ENCODE results near the gene CLNK. TPM values are rescaled to one million over a fixed set of nuclear protein-coding genes. Genes with fewer than 3 reads are reported as not detected.
"Not testable (repeated sequence)": the region's sequence is repeated elsewhere in the genome, so short reads cannot be mapped to it uniquely, and the experiment has no call there.

The CLNK gene
- total RNA-seq, 2 experiments from 2014 or later = 0.10 TPM; not detected in 1

DNA sequence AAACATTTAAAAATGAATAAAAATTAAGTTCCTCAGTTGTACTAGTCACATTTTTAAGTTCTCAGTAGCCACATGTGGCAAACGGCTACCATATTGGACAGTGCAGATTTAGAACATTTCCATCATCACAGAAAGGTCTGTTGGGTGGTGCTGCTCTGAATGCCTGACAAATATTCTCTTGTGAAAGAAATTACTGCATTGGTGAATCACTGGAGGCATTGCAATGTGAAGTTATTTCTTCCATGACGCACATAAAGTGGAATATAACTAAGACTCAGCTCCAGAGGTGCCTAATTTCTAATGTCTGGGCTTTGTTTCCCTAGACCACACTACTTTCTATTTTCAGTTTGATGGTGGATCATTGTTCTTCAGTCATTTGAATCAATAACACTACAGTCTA lies 44.9 kb downstream of the CLNK start:
- CTCF ChIA-PET = no interaction called here
- H3K4me3 Mint-ChIP-seq = no peak overlapping the region

DNA sequence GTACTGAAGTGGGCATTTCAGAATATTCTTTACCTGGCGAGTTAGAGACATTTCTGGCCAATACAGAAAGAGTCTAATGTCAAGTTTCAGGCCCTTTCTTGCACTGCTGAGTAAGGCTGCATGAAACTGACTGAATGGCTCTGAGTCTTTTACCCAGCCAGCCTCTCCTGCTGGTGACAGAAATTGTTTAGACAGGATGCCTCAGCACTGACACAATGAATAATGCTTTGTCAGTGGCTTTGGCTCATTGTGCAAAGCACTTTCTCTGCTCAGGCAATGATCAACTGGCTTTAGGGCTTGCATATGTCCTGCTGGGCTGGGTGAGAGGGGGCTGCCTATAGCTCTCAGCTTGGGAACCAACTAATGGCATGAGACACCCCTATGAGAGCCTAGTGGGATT lies 45.5 kb downstream of the CLNK start:
- Mint-ChIP-seq H3K4me1 (no peaks in the 10 kb centered on the region), H3K4me3 (no peak overlapping the region), H3K36me3 (ENCODE audit: low read depth) (no peaks in the 10 kb centered on the region), H3K27ac (no peak overlapping the region), H3K27me3 (no peaks in the 10 kb centered on the region), H3K9me3 (no peaks in the 10 kb centered on the region)
- DNase-seq = no peak
- CTCF ChIA-PET = no interaction called here
- POLR2A ChIA-PET = no interaction called here

More for the DNA sequence above, 44.9 kb downstream of the CLNK start:
- Mint-ChIP-seq H3K27me3 (no peaks in the 10 kb centered on the region), H3K9me3 (no peaks in the 10 kb centered on the region), H3K27ac (no peak overlapping the region), H3K4me1 (no peaks in the 10 kb centered on the region), H3K36me3 (ENCODE audit: low read depth) (no peaks in the 10 kb centered on the region)
- no peak for DNase-seq
- POLR2A ChIA-PET = no interaction called here

DNA sequence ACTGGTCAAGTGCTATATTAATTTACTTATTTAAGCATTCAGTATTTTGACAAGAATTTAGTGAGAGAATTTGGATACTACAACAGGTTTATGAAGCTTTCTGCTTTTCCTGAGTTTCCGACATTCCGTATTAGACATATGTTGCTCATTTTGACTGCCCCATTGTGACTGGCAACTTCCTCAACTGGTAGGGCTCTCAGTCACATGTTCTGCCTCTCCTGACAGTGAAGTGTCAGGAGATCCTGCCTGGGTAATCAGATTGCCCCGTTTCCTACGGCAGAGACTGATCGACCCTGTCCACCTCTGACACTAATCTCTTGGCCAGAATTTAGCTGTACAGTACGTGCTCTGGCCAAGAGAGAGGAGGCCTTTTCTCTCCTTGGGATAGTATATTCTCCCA lies 49.5 kb downstream of the CLNK start:
- no peaks in the 10 kb centered on the region for H3K27me3 Mint-ChIP-seq
- no peak for DNase-seq
- ChIA-PET CTCF (no interaction called here), POLR2A (no interaction called here)
- H3K9me3 Mint-ChIP-seq = no peaks in the 10 kb centered on the region
- no peak overlapping the region for H3K4me3 Mint-ChIP-seq
- no peaks in the 10 kb centered on the region for H3K36me3 Mint-ChIP-seq (ENCODE audit: low read depth)
- no peak overlapping the region for H3K27ac Mint-ChIP-seq
- no peaks in the 10 kb centered on the region for H3K4me1 Mint-ChIP-seq

DNA sequence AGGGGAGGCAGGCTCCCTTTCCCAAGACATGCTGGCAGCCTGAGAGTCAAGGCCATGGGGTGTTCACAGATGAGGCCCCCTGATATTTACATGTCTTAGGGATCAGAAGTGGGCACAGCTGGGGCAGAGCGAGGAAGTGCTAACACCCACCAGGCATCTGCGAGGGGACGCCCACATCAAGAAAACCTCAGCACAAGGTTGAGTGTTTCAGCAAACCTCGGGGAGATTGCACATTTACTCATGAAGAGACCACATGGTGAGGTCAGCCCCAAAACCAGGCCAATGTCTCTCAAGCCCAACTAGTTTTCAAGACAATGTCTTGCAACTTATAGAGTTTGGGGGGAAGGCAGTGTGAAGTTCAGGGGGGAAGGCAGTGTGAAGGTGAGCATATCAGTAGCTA lies 55.2 kb downstream of the CLNK start:
- ChIA-PET POLR2A (no interaction called here), CTCF (no interaction called here)
- no peaks in the 10 kb centered on the region for H3K9me3 Mint-ChIP-seq
- no peak for DNase-seq
- no peaks in the 10 kb centered on the region for H3K27me3 Mint-ChIP-seq
- H3K4me3 Mint-ChIP-seq = no peak overlapping the region
- H3K4me1 Mint-ChIP-seq = no peaks in the 10 kb centered on the region
- no peaks in the 10 kb centered on the region for H3K36me3 Mint-ChIP-seq (ENCODE audit: low read depth)
- H3K27ac Mint-ChIP-seq = no peak overlapping the region

DNA sequence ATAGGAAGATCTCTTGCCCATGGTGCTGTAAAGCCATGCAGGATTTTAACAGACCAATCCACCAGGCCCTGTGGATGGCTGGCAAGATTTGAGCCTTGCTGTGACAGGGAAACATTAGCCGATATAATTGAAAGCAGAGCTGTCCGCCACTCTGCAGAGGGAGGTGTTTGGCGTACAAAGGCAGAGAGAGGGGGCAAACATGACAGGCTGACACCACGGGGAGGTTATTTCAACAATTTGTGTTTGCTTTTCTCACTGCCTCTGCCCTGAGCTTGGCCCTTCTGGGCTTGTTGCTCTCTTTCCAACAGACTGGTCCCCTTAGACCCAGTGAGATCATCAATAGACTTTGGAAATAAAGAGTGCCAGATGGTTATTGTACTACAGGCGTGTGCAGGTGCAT lies 59.4 kb downstream of the CLNK start:
- no peaks in the 10 kb centered on the region for H3K4me1 Mint-ChIP-seq
- no peaks in the 10 kb centered on the region for H3K36me3 Mint-ChIP-seq (ENCODE audit: low read depth)
- CTCF ChIA-PET = no interaction called here
- no peak for DNase-seq
- no peaks in the 10 kb centered on the region for H3K27me3 Mint-ChIP-seq
- POLR2A ChIA-PET = no interaction called here
- no peak overlapping the region for H3K27ac Mint-ChIP-seq
- H3K4me3 Mint-ChIP-seq = no peak overlapping the region
- no peaks in the 10 kb centered on the region for H3K9me3 Mint-ChIP-seq

DNA sequence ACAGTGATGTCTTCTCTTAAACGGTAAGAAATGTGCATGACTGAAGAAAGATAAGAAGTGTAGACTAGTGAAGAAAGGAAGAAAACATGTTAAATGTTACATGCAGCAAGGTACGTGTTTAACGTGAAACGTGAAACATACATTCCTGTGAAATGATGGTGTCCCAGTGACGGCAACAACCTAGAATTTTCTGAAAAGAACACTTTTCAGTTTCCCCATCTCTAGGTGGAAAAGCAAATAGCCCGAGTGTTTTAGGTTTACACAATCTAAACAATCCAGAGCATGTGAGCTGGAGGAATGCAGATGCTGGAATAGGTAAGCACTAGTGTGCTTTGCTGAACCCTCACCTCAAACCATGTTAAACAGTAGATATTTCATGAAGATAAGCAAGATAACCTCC lies 60.7 kb downstream of the CLNK start:
- Mint-ChIP-seq H3K4me1 (no peaks in the 10 kb centered on the region), H3K27me3 (no peaks in the 10 kb centered on the region), H3K9me3 (no peaks in the 10 kb centered on the region), H3K36me3 (ENCODE audit: low read depth) (no peaks in the 10 kb centered on the region), H3K27ac (no peak overlapping the region), H3K4me3 (no peak overlapping the region)
- ChIA-PET POLR2A (no interaction called here), CTCF (interaction anchor here (0.7 kb wide), 1 partner anchor 736 kb away, joined by 3 read pairs; no protein-coding TSS in a partner anchor)
- DNase-seq = no peak

DNA sequence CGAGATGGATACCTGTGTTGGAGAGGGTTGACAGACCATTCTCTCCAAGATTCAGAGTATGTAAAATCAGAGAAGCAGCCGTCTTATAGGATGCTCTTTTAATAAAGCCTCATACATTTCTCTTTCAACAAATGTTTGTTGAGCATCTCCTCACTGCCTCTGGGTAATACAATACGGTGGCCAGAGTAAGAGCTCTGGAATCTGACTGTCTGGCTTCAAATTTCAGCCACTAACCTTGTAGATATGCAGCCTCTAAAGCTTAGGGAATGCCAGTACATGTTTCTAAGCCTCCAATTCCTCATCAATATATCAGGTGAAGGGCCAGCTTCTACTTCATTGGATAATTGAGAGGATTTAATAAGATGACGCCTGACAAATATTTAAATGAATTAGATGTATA lies 61.3 kb downstream of the CLNK start:
- Mint-ChIP-seq H3K4me1 (no peaks in the 10 kb centered on the region), H3K27me3 (no peaks in the 10 kb centered on the region), H3K4me3 (no peak overlapping the region), H3K36me3 (ENCODE audit: low read depth) (no peaks in the 10 kb centered on the region), H3K9me3 (no peaks in the 10 kb centered on the region), H3K27ac (no peak overlapping the region)
- ChIA-PET POLR2A (no interaction called here), CTCF (no interaction called here)
- DNase-seq = no peak

DNA sequence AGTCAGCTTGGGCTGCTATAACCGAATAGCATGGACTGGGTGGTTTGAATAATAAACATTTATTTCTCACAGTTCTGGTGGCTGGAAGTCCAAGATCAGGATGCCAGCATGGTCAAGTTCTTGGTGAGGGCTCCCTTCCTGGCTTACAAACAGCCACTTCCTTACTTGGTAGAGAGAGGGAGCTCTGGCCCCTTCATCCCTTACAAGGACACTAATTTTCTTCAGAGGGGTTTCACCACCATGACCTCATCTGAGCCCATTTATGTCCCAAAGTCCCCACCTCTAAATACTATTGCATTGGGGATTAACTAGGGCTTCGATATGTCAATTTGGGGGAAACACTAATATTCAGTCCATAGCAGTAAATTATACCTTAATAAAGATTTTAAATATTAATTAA lies 61.8 kb downstream of the CLNK start:
- Mint-ChIP-seq H3K4me1 (no peaks in the 10 kb centered on the region), H3K27ac (no peak overlapping the region), H3K36me3 (ENCODE audit: low read depth) (no peaks in the 10 kb centered on the region), H3K27me3 (no peaks in the 10 kb centered on the region), H3K9me3 (no peaks in the 10 kb centered on the region), H3K4me3 (no peak overlapping the region)
- DNase-seq = no peak
- POLR2A ChIA-PET = no interaction called here
- CTCF ChIA-PET = no interaction called here

DNA sequence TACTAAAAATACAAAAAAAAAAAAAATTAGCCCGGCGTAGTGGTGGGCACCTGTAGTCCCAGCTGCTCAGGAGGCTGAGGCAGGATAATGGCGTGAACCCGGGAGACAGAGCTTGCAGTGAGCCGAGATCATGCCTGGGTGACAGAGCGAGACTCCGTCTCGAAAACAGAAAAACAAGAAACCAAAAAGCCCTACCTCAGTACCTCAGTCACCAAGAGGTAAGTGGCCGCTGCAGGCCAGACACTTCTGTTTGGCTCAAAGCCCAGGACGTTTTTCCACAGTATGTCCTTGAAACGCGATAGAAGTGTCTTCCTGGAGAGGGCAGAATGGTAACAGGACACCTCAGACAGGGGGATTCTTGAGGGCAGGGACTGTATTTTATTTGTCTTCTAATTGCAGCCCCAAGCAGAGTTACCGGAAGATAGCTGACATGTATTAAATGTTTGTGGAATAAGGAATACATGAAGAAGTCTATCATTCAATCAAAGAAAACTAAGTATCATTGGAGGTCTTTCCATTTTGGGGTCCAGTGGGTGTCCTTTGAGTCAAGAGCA lies 63.6 kb downstream of the CLNK start:
- H3K9me3 Mint-ChIP-seq = no peaks in the 10 kb centered on the region
- no peaks in the 10 kb centered on the region for H3K27me3 Mint-ChIP-seq
- H3K4me1 Mint-ChIP-seq = no peaks in the 10 kb centered on the region
- no peak overlapping the region for H3K4me3 Mint-ChIP-seq
- H3K27ac Mint-ChIP-seq = no peak overlapping the region
- CTCF ChIA-PET = no interaction called here
- POLR2A ChIA-PET = no interaction called here
- DNase-seq = no peak
- H3K36me3 Mint-ChIP-seq (ENCODE audit: low read depth) = no peaks in the 10 kb centered on the region

DNA sequence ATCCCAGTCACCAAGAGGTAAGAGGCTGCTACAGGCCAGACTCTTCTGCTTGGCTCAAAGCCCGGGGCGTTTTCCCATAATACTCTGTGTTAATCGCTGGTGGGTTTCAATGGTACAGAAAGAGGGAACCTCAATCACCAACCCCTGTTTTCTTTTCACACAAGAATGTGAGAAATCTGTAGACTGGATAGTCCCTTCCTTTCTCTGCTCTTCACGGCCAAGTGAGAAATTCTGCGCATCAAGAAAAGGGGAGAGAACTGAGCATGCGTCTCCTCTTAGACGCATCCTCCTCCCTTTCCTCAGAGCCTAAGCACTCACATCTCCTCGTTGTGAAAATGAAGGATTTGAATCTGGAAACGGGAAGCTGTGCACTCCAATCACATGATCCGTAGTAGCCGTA lies 64.7 kb downstream of the CLNK start:
- H3K36me3 Mint-ChIP-seq (ENCODE audit: low read depth) = no peaks in the 10 kb centered on the region
- H3K9me3 Mint-ChIP-seq = no peaks in the 10 kb centered on the region
- no peaks in the 10 kb centered on the region for H3K27me3 Mint-ChIP-seq
- ChIA-PET CTCF (no interaction called here), POLR2A (no interaction called here)
- H3K4me3 Mint-ChIP-seq = no peak overlapping the region
- H3K4me1 Mint-ChIP-seq = no peaks in the 10 kb centered on the region
- no peak overlapping the region for H3K27ac Mint-ChIP-seq
- no peak for DNase-seq

DNA sequence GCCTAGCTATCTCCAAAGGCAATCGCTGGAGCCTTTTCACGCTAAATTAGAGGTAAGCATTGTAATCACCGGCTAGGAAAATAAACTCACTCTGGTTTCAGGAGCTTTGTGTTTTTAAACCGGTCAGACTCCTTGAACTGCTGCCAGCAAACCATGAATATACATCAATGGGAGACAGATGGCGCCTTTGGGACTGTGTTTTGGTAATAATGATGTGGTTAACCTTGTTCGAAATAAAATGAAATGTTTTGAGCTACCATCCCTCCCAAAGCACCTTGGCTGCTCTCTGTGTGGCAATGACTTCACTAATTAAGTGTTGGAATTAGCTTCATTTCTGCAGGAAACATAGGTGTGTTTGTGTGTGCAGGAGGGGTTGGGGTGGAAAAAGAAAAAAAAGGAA lies 65.3 kb downstream of the CLNK start:
- ChIA-PET POLR2A (no interaction called here), CTCF (interaction anchor here (0.6 kb wide), 1 partner anchor 1675 kb away, joined by 6 read pairs; no protein-coding TSS in a partner anchor)
- no peak for DNase-seq
- Mint-ChIP-seq H3K4me1 (no peaks in the 10 kb centered on the region), H3K27ac (no peak overlapping the region), H3K9me3 (no peaks in the 10 kb centered on the region), H3K4me3 (no peak overlapping the region), H3K36me3 (ENCODE audit: low read depth) (no peaks in the 10 kb centered on the region), H3K27me3 (no peaks in the 10 kb centered on the region)

DNA sequence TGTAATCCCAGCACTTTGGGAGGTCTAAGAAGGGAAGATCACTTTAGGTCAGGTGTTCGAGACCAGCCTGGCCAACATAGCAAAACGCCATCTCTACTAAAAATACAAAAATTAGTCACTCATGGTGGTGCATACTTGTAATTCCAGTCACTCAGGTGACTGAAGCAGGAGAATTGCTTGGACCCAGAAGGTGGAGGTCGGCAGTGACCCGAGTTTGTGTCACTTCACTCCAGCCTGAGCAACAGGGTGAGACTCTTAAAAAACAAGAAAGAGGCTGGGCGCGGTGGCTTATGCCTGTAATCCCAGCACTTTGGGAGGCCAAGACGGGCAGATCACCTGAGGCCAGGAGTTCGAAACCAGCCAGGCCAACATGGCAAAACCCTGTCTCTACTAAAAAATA lies 69.6 kb downstream of the CLNK start:
- DNase-seq; H3K4me3 Mint-ChIP-seq; H3K27ac Mint-ChIP-seq; POLR2A ChIA-PET; H3K27me3 Mint-ChIP-seq; H3K36me3 Mint-ChIP-seq (ENCODE audit: low read depth); H3K9me3 Mint-ChIP-seq; CTCF ChIA-PET; H3K4me1 Mint-ChIP-seq: not testable (repeated sequence)

DNA sequence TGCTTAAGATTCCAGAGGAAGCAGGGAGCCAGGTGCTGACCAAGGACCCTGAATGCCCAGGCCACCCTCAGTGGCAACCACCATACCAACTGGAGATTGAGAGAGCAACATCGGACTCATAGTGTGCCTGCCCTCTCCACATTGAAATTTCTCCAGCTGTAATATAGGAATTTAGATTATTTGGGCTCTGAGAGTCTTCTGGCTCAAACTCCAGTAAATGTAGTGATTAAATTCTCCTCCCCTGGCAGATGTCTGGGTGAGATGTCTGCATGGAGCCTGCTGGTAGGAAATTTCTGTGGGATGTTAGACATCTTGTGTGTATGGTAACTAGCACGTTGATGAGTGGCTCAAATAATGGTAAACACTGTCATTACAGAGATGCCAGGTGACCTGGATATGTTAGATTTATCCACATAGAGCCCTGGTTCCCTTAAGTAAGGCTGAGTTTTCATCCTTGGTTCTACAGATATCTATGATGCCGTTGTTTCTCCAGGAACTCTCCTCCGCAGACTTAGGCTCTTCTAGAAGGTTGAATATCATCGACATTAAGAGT lies 70.6 kb downstream of the CLNK start:
- CTCF ChIA-PET = no interaction called here
- POLR2A ChIA-PET = no interaction called here
- no peaks in the 10 kb centered on the region for H3K9me3 Mint-ChIP-seq
- H3K36me3 Mint-ChIP-seq (ENCODE audit: low read depth) = no peaks in the 10 kb centered on the region
- no peak for DNase-seq
- no peaks in the 10 kb centered on the region for H3K4me1 Mint-ChIP-seq
- H3K27me3 Mint-ChIP-seq = no peaks in the 10 kb centered on the region
- no peak overlapping the region for H3K4me3 Mint-ChIP-seq
- no peak overlapping the region for H3K27ac Mint-ChIP-seq

DNA sequence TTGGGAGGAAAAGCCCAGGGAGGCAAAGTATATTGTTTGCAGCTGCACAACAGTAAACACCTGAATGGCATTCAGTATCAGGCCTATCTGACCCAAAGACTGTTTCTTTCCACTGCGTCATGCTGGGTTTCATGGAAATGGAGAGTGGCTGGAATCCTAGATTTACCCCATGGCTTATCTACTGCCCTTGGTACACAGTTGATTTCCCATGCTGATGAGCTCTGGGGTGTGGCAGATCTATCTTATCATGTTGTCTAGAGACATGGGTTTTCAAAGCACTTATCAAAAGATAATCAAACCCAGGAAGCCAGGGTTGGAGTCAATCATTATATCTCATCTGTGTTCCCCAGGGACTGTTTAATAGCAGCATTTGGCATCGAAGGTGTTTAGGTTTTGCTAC lies 72.1 kb downstream of the CLNK start:
- Mint-ChIP-seq H3K9me3 (no peaks in the 10 kb centered on the region), H3K27ac (no peak overlapping the region), H3K36me3 (ENCODE audit: low read depth) (no peaks in the 10 kb centered on the region), H3K4me3 (no peak overlapping the region), H3K27me3 (no peaks in the 10 kb centered on the region), H3K4me1 (no peaks in the 10 kb centered on the region)
- no peak for DNase-seq
- CTCF ChIA-PET = interaction anchor here (0.6 kb wide), 1 partner anchor 104 kb away, joined by 3 read pairs; no protein-coding TSS in a partner anchor
- POLR2A ChIA-PET = no interaction called here

DNA sequence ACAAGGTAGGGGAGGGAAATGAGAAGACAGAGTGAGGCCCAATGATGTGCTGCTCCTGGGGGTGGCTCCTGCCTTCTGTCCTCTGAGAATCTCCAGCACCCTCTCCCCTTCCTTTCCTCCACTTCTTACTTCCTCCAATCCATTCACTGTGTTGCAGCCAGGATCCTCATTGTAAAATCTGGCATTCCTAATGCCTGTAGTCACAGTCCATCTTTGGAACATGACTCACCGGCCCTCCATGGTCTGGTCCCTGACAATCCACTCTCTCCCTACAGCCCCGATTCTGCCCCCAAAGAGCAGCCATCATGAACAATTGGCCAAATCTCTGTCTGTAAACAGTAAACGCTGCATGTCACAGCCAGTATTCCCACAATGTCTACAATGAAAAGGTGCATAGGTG lies 72.9 kb downstream of the CLNK start:
- CTCF ChIA-PET = no interaction called here
- Mint-ChIP-seq H3K4me3 (no peak overlapping the region), H3K27ac (no peak overlapping the region), H3K9me3 (no peaks in the 10 kb centered on the region), H3K36me3 (ENCODE audit: low read depth) (no peaks in the 10 kb centered on the region), H3K4me1 (no peaks in the 10 kb centered on the region), H3K27me3 (no peaks in the 10 kb centered on the region)
- POLR2A ChIA-PET = no interaction called here
- no peak for DNase-seq

All from activated CD4-positive, alpha-beta memory T cell treated with anti-CD3 and anti-CD28 coated beads, Interleukin-2, amount 10 ng/mL, durations not matched to agents 7 days and 5 days (primary cell).